GM12873 (cell line): Measurements from ENCODE around the gene CCBE1.

ENCODE experiments used
- TF ChIP-seq, protein P1 (sequence below): IDR thresholded peaks from 2 replicates; pipeline ENCODE4 v1.5.1; 2012; ENCODE audit warnings: low read depth, mild to moderate bottlenecking, moderate library complexity, low read length, control low read depth; ENCODE audit not compliant: insufficient read depth; ENCODE audit errors: missing control alignments

CCBE1 gene

DNA sequence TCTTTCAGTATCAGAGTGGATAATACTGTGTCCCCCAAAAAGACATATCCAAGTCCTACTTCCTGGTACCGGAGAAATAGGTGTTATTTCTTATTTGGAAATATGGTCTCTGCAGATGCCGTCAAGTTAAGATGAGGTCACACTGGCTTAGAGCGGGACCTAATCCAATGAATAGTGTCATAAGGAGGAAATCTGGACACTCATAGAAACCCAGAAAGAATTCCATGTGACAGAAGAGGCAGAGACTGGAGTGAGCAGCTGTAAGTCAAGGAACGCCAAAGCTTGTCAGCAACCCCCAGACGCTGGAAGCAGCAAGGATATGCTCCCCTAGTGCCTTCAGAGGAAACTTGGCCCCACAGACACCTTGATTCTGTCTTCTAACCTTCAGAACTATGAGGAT lies 69.8 kb downstream of the CCBE1 start:
- TF ChIP-seq, protein P1, sequence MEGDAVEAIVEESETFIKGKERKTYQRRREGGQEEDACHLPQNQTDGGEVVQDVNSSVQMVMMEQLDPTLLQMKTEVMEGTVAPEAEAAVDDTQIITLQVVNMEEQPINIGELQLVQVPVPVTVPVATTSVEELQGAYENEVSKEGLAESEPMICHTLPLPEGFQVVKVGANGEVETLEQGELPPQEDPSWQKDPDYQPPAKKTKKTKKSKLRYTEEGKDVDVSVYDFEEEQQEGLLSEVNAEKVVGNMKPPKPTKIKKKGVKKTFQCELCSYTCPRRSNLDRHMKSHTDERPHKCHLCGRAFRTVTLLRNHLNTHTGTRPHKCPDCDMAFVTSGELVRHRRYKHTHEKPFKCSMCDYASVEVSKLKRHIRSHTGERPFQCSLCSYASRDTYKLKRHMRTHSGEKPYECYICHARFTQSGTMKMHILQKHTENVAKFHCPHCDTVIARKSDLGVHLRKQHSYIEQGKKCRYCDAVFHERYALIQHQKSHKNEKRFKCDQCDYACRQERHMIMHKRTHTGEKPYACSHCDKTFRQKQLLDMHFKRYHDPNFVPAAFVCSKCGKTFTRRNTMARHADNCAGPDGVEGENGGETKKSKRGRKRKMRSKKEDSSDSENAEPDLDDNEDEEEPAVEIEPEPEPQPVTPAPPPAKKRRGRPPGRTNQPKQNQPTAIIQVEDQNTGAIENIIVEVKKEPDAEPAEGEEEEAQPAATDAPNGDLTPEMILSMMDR = no peak

GRCh38 chr18:59624369-59624765 lies 72.9 kb downstream of the CCBE1 start:
- TF ChIP-seq, protein P1 = no peak

- TF ChIP-seq, protein P1 = no peak
These were observed 73.5 kb downstream of the CCBE1 start for GRCh38 chr18:59623456-59624368.

DNA sequence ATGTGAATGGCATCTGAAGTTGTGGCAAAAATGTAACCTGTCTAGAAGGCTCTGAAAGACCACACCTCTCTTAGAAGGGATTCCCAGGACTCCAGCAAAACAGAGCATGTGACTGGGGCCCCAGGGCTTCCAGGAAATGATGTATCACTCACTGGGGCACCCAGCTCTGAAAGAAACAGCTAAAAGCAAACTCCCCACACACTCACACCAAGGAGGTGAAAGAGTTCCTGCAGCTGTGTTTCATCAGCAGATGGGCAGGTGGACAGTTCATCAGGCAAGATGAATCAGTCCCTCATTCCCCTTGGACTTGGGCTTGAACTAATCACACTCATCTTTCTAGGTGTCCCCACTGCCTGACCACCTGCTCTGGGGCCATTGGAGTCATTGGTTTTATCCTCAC lies 76.2 kb downstream of the CCBE1 start:
- TF ChIP-seq, protein P1 = no peak

DNA sequence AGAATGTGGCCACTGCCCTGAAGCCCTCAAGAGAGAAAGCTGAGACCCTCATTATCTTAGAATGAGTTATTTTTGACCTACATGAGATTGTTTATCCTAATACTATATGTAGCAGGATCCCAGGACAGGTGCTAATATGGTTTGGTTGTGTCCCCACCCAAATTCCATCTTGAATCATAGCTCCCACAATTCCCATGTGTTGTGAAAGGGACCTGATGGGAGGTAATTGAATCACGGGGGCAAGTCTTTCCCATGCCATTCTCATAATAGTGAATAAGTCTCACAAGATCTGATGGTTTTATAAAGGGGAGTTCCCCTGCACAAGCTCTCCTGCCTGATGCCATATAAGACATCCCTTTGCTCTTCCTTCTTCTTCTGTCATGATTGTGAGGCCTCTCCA lies 76.8 kb downstream of the CCBE1 start:
- TF ChIP-seq, protein P1 = no peak

- TF ChIP-seq, protein P1 = no peak
These were observed 77.4 kb downstream of the CCBE1 start for GRCh38 chr18:59619816-59620215.

DNA sequence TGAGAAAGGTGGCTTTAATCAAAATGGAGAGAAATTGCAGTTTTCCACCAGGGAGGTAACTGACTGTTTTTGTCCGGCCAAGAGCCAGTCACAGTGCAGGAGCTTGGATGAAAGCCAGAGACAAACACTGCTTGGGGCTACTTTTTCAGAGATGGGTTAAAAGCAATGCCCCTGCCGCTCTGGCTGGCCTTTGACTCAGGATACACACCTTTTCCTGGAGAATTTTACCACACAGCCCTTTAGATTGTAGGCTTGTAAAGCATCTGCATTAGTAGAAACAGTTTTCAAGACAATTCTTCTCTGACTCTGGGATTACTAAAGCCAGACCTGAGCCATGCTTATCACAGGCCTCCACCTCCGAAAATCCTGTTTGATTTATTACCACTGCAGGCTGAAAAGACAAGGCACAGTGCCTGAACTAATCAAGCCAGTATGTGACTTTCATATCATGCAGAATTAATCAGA lies 79.7 kb downstream of the CCBE1 start:
- TF ChIP-seq, protein P1 = no peak
